Dendritic cell treated with granulocyte-macrophage colony-stimulating factor and Interleukin-4, amounts not matched to agents 40 ng/mL and 50 ng/mL, for 4 days (primary cell): ENCODE data around the gene ZNF418.

Source experiments
- H3K27ac Mint-ChIP-seq: one replicate; pipeline ENCODE4 v1.8.0; 2022; ENCODE audit warnings: mild to moderate bottlenecking, mixed read lengths
- H3K27me3 Mint-ChIP-seq: one replicate; pipeline ENCODE4 v1.8.0; 2022; ENCODE audit warnings: mild to moderate bottlenecking, mixed read lengths
- H3K36me3 Mint-ChIP-seq: one replicate; pipeline ENCODE4 v1.8.0; 2022; ENCODE audit warnings: low read depth, mixed read lengths
- H3K4me1 Mint-ChIP-seq: one replicate; pipeline ENCODE4 v1.8.0; 2022; ENCODE audit warnings: low read depth, mixed read lengths
- H3K4me3 Mint-ChIP-seq: one replicate; pipeline ENCODE4 v1.8.0; 2022; ENCODE audit warnings: mild to moderate bottlenecking, moderate library complexity, mixed read lengths
- H3K9me3 Mint-ChIP-seq: one replicate; pipeline ENCODE4 v1.8.0; 2022; ENCODE audit warnings: mixed read lengths
- intact Hi-C: fragments of 100-400 bp; cut with micrococcal nuclease; formaldehyde crosslinking; loops from one replicate; pipeline ENCODE4 v1.15.0; 2022

Gene ZNF418

GRCh38 chr19:57934820-57935665 is at the start of gene ZNF418:
Gene ZNF418 (minus strand): TSS chr19:57935402. CDS start chr19:57933822, 1,580 bp downstream.
- intact Hi-C loops = no loop called here
- Mint-ChIP-seq H3K9me3 (peaks cover 100% of the 10 kb centered on the region), H3K27me3 (peaks cover 11% of the 10 kb centered on the region)

GRCh38 chr19:57978586-57979289 is 43.5 kb upstream of the ZNF418 start:
- H3K27me3 Mint-ChIP-seq = no peaks in the 10 kb centered on the region
- no peak overlapping the region for H3K27ac Mint-ChIP-seq
- H3K4me3 Mint-ChIP-seq = no peak overlapping the region
- H3K9me3 Mint-ChIP-seq = peaks cover 100% of the 10 kb centered on the region
- intact Hi-C loops = no loop called here
- peaks cover 74% of the 10 kb centered on the region for H3K36me3 Mint-ChIP-seq
- no peaks in the 10 kb centered on the region for H3K4me1 Mint-ChIP-seq

More at GRCh38 chr19:57934820-57935665, at the start of gene ZNF418:
- H3K36me3 Mint-ChIP-seq = peaks cover 93% of the 10 kb centered on the region
- H3K27ac Mint-ChIP-seq = peak within 1 kb of the TSS; percentile 77
- H3K4me3 Mint-ChIP-seq = peak within 1 kb of the TSS; percentile 88
- peaks cover 8% of the 10 kb centered on the region for H3K4me1 Mint-ChIP-seq

GRCh38 chr19:57974434-57974833 is 39.2 kb upstream of the ZNF418 start, which contains the start of gene C19orf18:
Gene C19orf18 (minus strand): TSS chr19:57974534. CDS start chr19:57974432, 102 bp downstream.
- intact Hi-C loops = no loop called here
- Mint-ChIP-seq H3K27ac (no peak within 1 kb of the TSS), H3K9me3 (peaks cover 89% of the 10 kb centered on the region), H3K4me3 (no peak within 1 kb of the TSS), H3K36me3 (peaks cover 31% of the 10 kb centered on the region), H3K27me3 (no peaks in the 10 kb centered on the region), H3K4me1 (no peaks in the 10 kb centered on the region)

DNA sequence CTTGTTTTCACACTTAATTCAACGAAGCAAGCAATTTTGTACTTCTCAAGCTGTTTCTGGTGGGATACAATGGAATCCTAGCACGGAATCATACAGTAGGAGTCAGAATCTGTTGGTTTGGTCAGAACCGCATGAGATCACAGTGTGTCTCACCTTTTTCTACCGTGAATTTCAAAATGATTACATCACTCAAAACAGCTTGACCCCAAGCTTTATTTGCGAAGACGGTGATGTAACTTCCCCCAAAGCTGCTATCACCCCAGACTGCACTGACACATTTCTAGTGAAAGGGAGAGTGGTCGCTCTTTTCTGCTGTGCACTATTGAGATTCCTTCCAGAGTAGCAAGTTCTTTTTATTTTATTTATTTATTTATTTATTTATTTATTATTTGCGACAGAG is 29.6 kb upstream of the ZNF418 start:
- peaks cover 5% of the 10 kb centered on the region for H3K36me3 Mint-ChIP-seq
- no peak overlapping the region for H3K4me3 Mint-ChIP-seq
- intact Hi-C loops = no loop called here
- no peak overlapping the region for H3K27ac Mint-ChIP-seq
- H3K27me3 Mint-ChIP-seq = no peaks in the 10 kb centered on the region
- H3K4me1 Mint-ChIP-seq = no peaks in the 10 kb centered on the region
- peaks cover 55% of the 10 kb centered on the region for H3K9me3 Mint-ChIP-seq

GRCh38 chr19:57961785-57962184 is 26.6 kb upstream of the ZNF418 start:
- Mint-ChIP-seq H3K4me1 (no peaks in the 10 kb centered on the region), H3K36me3 (no peaks in the 10 kb centered on the region), H3K4me3 (no peak overlapping the region), H3K27ac (no peak overlapping the region), H3K27me3 (no peaks in the 10 kb centered on the region), H3K9me3 (peaks cover 54% of the 10 kb centered on the region)
- intact Hi-C loops = no loop called here

- no peak overlapping the region for H3K4me3 Mint-ChIP-seq
- no peaks in the 10 kb centered on the region for H3K27me3 Mint-ChIP-seq
- intact Hi-C loops = no loop called here
- no peaks in the 10 kb centered on the region for H3K4me1 Mint-ChIP-seq
- no peaks in the 10 kb centered on the region for H3K36me3 Mint-ChIP-seq
- no peak overlapping the region for H3K27ac Mint-ChIP-seq
- H3K9me3 Mint-ChIP-seq = peaks cover 86% of the 10 kb centered on the region
These were observed 19.8 kb upstream of the ZNF418 start for GRCh38 chr19:57954996-57955395.

- H3K4me1 Mint-ChIP-seq = peaks cover 12% of the 10 kb centered on the region
- no peak overlapping the region for H3K4me3 Mint-ChIP-seq
- no peaks in the 10 kb centered on the region for H3K27me3 Mint-ChIP-seq
- no peak overlapping the region for H3K27ac Mint-ChIP-seq
- intact Hi-C loops = no loop called here
- peaks cover 74% of the 10 kb centered on the region for H3K9me3 Mint-ChIP-seq
- H3K36me3 Mint-ChIP-seq = peaks cover 28% of the 10 kb centered on the region
These were observed 14.5 kb upstream of the ZNF418 start for GRCh38 chr19:57949702-57950101.

DNA sequence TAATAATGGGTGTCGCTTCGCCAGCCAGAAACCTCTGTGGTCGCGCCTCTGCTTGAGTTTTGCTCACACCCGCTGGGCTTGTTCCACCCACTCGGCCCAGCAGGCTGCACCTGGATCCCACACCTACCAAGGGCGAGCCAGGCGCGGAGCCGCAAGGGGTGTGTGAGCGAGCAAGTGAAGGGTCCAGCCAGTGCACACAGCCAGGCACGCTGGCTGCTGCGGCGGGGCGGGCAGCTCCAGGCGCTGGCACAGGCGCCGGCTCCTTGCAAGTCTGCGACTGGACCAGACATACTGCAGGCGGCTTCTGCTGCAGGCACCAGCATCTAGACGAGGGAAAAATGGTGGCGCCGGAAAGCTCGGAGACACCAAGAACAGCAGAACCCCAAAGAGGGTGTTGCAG is 14.1 kb upstream of the ZNF418 start:
- peaks cover 12% of the 10 kb centered on the region for H3K4me1 Mint-ChIP-seq
- no peak overlapping the region for H3K27ac Mint-ChIP-seq
- no peak overlapping the region for H3K4me3 Mint-ChIP-seq
- intact Hi-C loops = no loop called here
- no peaks in the 10 kb centered on the region for H3K27me3 Mint-ChIP-seq
- H3K9me3 Mint-ChIP-seq = peaks cover 74% of the 10 kb centered on the region
- H3K36me3 Mint-ChIP-seq = peaks cover 32% of the 10 kb centered on the region

GRCh38 chr19:57947419-57948134 is 12.4 kb upstream of the ZNF418 start, which contains the start of gene ZNF256:
Gene ZNF256 (minus strand): TSS chr19:57947706. CDS start chr19:57947474, 232 bp downstream.
- H3K27me3 Mint-ChIP-seq = no peaks in the 10 kb centered on the region
- H3K4me1 Mint-ChIP-seq = peaks cover 12% of the 10 kb centered on the region
- peak within 1 kb of the TSS; percentile 91 for H3K4me3 Mint-ChIP-seq
- H3K27ac Mint-ChIP-seq = peak within 1 kb of the TSS; percentile 88
- H3K36me3 Mint-ChIP-seq = peaks cover 50% of the 10 kb centered on the region
- H3K9me3 Mint-ChIP-seq = peaks cover 74% of the 10 kb centered on the region
- intact Hi-C loops = loop anchor here (2.0 kb wide), 1 partner anchor 55 kb away; the partner anchor contains the start of gene ZNF606

GRCh38 chr19:57947088-57947418 is 11.9 kb upstream of the ZNF418 start:
- H3K36me3 Mint-ChIP-seq = peaks cover 55% of the 10 kb centered on the region
- intact Hi-C loops = loop anchor here (2.0 kb wide), 1 partner anchor 56 kb away; the partner anchor contains the start of gene ZNF606
- no peaks in the 10 kb centered on the region for H3K27me3 Mint-ChIP-seq
- peaks cover 77% of the 10 kb centered on the region for H3K9me3 Mint-ChIP-seq
- peak overlapping the region; percentile 88 for H3K27ac Mint-ChIP-seq
- peak overlapping the region; percentile 91 for H3K4me3 Mint-ChIP-seq
- H3K4me1 Mint-ChIP-seq = peaks cover 12% of the 10 kb centered on the region

- H3K4me1 Mint-ChIP-seq = peaks cover 12% of the 10 kb centered on the region
These were observed 11.1 kb upstream of the ZNF418 start for GRCh38 chr19:57946316-57946715.

DNA sequence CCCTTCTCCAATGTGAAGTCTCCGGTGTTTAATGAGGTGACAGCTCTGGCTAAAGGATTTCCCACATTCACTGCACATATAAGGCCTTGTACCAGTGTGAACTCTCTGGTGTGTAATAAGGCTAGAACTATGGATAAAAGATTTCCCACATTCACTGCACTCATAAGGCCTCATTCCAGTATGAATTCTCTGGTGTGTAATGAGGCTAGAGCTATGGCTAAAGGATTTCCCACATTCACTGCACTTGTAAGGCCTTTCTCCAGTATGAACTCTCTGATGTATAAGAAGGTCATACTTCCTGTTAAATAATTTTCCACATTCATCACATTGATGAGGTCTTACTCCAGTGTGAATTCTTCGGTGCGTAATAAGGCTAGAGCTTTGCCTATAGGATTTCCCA is 6.4 kb upstream of the ZNF418 start:
- no peaks in the 10 kb centered on the region for H3K27me3 Mint-ChIP-seq
- intact Hi-C loops = no loop called here
- H3K27ac Mint-ChIP-seq = no peak overlapping the region
- no peak overlapping the region for H3K4me3 Mint-ChIP-seq
- peaks cover 98% of the 10 kb centered on the region for H3K9me3 Mint-ChIP-seq
- H3K36me3 Mint-ChIP-seq = peaks cover 99% of the 10 kb centered on the region
- H3K4me1 Mint-ChIP-seq = peaks cover 10% of the 10 kb centered on the region

More at GRCh38 chr19:57946316-57946715, 11.1 kb upstream of the ZNF418 start:
- Mint-ChIP-seq H3K27ac (no peak overlapping the region), H3K9me3 (peaks cover 79% of the 10 kb centered on the region), H3K4me3 (peak overlapping the region; percentile 91), H3K36me3 (peaks cover 62% of the 10 kb centered on the region), H3K27me3 (no peaks in the 10 kb centered on the region)
- intact Hi-C loops = loop anchor here (2.0 kb wide), 1 partner anchor 56 kb away; the partner anchor contains the start of gene ZNF606

- intact Hi-C loops = no loop called here
- Mint-ChIP-seq H3K36me3 (peaks cover 93% of the 10 kb centered on the region), H3K27ac (no peak overlapping the region), H3K27me3 (peaks cover 11% of the 10 kb centered on the region), H3K9me3 (peaks cover 98% of the 10 kb centered on the region), H3K4me3 (no peak overlapping the region), H3K4me1 (peaks cover 8% of the 10 kb centered on the region)
These were observed 529 bp upstream of the ZNF418 start for GRCh38 chr19:57935731-57936130.
